ENCODE measurements around the gene SLCO6A1. TPM values are rescaled to one million over a fixed set of nuclear protein-coding genes. Genes with fewer than 3 reads are reported as not detected.

Gene SLCO6A1
- total RNA-seq, 1 donor from 2014 or later: 0.82 TPM

- Mint-ChIP-seq H3K4me1 (ENCODE audit: low read depth) (peaks cover 3% of the 10 kb centered on the region), H3K27ac (ENCODE audit: unreplicated experiment) (no peak overlapping the region), H3K4me3 (ENCODE audit: unreplicated experiment) (no peak overlapping the region), H3K36me3 (ENCODE audit: low read depth) (no peaks in the 10 kb centered on the region), H3K27me3 (ENCODE audit: low read depth) (no peaks in the 10 kb centered on the region), H3K9me3 (ENCODE audit: low read depth) (no peaks in the 10 kb centered on the region)
- TF ChIP-seq, protein P1, sequence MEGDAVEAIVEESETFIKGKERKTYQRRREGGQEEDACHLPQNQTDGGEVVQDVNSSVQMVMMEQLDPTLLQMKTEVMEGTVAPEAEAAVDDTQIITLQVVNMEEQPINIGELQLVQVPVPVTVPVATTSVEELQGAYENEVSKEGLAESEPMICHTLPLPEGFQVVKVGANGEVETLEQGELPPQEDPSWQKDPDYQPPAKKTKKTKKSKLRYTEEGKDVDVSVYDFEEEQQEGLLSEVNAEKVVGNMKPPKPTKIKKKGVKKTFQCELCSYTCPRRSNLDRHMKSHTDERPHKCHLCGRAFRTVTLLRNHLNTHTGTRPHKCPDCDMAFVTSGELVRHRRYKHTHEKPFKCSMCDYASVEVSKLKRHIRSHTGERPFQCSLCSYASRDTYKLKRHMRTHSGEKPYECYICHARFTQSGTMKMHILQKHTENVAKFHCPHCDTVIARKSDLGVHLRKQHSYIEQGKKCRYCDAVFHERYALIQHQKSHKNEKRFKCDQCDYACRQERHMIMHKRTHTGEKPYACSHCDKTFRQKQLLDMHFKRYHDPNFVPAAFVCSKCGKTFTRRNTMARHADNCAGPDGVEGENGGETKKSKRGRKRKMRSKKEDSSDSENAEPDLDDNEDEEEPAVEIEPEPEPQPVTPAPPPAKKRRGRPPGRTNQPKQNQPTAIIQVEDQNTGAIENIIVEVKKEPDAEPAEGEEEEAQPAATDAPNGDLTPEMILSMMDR (IDR thresholded peaks at IDR 0.05): no peak
- no peak for DNase-seq (ENCODE audit: low spot score)
Observed at GRCh38 chr5:102539996-102540728, 41.4 kb upstream of the SLCO6A1 start.

- Mint-ChIP-seq H3K9me3 (ENCODE audit: low read depth) (no peaks in the 10 kb centered on the region), H3K36me3 (ENCODE audit: low read depth) (no peaks in the 10 kb centered on the region), H3K4me1 (ENCODE audit: low read depth) (peaks cover 3% of the 10 kb centered on the region), H3K4me3 (ENCODE audit: unreplicated experiment) (no peak overlapping the region), H3K27ac (ENCODE audit: unreplicated experiment) (no peak overlapping the region), H3K27me3 (ENCODE audit: low read depth) (no peaks in the 10 kb centered on the region)
- DNase-seq (ENCODE audit: low spot score): no peak
- TF ChIP-seq, protein P1 (IDR thresholded peaks at IDR 0.05): no peak
Observed at GRCh38 chr5:102539562-102539961, 40.8 kb upstream of the SLCO6A1 start.

- DNase-seq (ENCODE audit: low spot score): no peak
- H3K36me3 Mint-ChIP-seq (ENCODE audit: low read depth): no peaks in the 10 kb centered on the region
- no peak overlapping the region for H3K4me3 Mint-ChIP-seq (ENCODE audit: unreplicated experiment)
- no peak overlapping the region for H3K27ac Mint-ChIP-seq (ENCODE audit: unreplicated experiment)
- H3K27me3 Mint-ChIP-seq (ENCODE audit: low read depth): no peaks in the 10 kb centered on the region
- no peaks in the 10 kb centered on the region for H3K9me3 Mint-ChIP-seq (ENCODE audit: low read depth)
- TF ChIP-seq, protein P1 (IDR thresholded peaks at IDR 0.05): no peak
- H3K4me1 Mint-ChIP-seq (ENCODE audit: low read depth): peaks cover 9% of the 10 kb centered on the region
Observed at GRCh38 chr5:102537011-102537410, 38.2 kb upstream of the SLCO6A1 start.

GRCh38 chr5:102536323-102536928 lies 37.6 kb upstream of the SLCO6A1 start:
- TF ChIP-seq, protein P1 (IDR thresholded peaks at IDR 0.05): peak; percentile 90
- no peak for DNase-seq (ENCODE audit: low spot score)
- no peaks in the 10 kb centered on the region for H3K27me3 Mint-ChIP-seq (ENCODE audit: low read depth)
- H3K9me3 Mint-ChIP-seq (ENCODE audit: low read depth): no peaks in the 10 kb centered on the region
- no peak overlapping the region for H3K4me3 Mint-ChIP-seq (ENCODE audit: unreplicated experiment)
- no peak overlapping the region for H3K27ac Mint-ChIP-seq (ENCODE audit: unreplicated experiment)
- peaks cover 12% of the 10 kb centered on the region for H3K4me1 Mint-ChIP-seq (ENCODE audit: low read depth)
- H3K36me3 Mint-ChIP-seq (ENCODE audit: low read depth): no peaks in the 10 kb centered on the region

- H3K36me3 Mint-ChIP-seq (ENCODE audit: low read depth): no peaks in the 10 kb centered on the region
- H3K9me3 Mint-ChIP-seq (ENCODE audit: low read depth): no peaks in the 10 kb centered on the region
- H3K4me3 Mint-ChIP-seq (ENCODE audit: unreplicated experiment): no peak overlapping the region
- no peaks in the 10 kb centered on the region for H3K27me3 Mint-ChIP-seq (ENCODE audit: low read depth)
- DNase-seq (ENCODE audit: low spot score): no peak
- TF ChIP-seq, protein P1 (IDR thresholded peaks at IDR 0.05): no peak
- H3K4me1 Mint-ChIP-seq (ENCODE audit: low read depth): peaks cover 29% of the 10 kb centered on the region
- peak overlapping the region; percentile 63 for H3K27ac Mint-ChIP-seq (ENCODE audit: unreplicated experiment)
Observed at GRCh38 chr5:102532123-102532522, 33.3 kb upstream of the SLCO6A1 start.
